ENCODE data around the gene PIAS1.
"Not testable (repeated sequence)": the region's sequence is repeated elsewhere in the genome, so short reads cannot be mapped to it uniquely, and the experiment has no call there.

Gene PIAS1

DNA sequence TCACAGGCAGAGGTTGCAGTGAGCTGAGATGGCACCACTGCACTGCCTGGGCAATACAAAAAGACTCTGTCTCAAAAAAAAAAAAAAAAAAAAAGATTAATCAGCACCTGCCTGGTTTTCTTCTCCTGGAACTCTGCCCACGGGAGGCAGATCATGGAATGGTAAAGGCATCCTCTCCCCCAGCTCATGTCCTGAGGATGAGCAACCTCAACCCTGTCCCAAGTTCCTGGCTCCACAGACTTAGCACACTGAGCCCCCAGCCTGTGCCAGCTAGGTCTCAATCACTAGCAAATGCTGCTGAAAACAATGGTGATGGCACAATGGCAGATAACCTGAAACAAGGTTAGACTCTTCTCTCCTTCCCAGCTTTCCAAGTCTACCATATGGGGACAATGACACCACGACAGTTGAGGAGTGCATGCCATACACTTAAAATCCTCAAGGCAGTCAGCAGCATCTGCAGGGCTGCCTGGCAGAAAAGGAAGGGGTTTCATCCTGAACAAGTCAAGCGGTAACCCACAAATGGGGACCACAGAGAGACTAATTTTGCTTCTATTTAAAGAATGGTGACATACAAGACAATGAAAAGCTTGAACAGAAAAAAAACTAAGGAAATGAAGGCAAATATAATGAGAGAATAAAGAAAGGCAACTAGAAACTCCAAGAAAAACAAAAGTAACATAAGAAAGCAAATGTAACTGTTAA is 170.6 kb downstream of the PIAS1 start:
- FAIRE-seq (no peak), DNase-seq (ENCODE audit: insufficient read length, low spot score) (no peak)
- TF ChIP-seq CTCF (IDR thresholded peaks at IDR 0.05; ENCODE audit: insufficient read depth, missing control alignments): no peak

- FAIRE-seq; DNase-seq (ENCODE audit: insufficient read length, low spot score): not testable (repeated sequence)
These were observed 171.3 kb downstream of the PIAS1 start for GRCh38 chr15:68225442-68225841.

GRCh38 chr15:68227643-68228142 is 173.6 kb downstream of the PIAS1 start:
- DNase-seq (ENCODE audit: insufficient read length, low spot score) (no peak), FAIRE-seq (no peak)
- no peak for TF ChIP-seq CTCF (IDR thresholded peaks at IDR 0.05; ENCODE audit: insufficient read depth, missing control alignments)

DNA sequence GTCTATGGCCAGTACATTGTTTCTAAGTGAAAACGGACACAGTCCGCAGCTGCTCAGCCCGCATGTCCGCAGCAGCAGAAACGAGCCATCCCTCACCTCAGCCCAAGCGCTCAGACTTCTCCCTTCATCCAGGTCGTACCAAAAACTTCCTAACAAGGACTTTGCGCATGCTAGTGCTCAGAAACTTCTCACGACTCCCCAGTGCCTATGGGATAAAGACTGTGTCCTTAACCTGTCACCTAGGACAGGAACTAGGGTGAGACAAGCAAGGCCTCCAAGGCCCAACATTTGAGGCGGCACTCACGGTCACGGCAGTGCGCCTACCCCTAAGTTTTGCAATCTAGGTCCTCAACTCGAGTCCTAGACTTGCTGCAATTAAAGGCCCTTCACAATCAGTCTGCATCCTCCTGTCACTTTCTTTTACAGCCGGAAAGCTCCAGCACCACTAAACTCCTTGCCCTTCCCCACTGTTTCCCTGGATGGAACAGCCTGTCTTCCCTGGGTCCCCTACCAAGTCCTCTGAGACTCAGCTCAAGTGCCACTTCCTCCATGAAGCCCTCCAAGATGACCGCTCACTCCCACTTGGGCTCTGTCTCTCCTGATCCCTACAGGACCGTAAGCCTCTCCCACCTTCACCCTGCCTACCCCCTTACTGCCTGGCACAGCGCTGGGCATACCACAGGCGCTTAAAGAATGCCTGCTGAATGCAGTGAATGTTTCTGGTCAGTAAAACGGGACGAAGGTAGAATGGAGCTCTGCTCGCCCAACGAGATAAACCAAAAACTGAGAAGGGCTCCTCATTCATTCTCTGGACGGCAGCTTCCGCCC is 174.2 kb downstream of the PIAS1 start:
- FAIRE-seq (no peak), DNase-seq (ENCODE audit: insufficient read length, low spot score) (no peak)
- no peak for TF ChIP-seq CTCF (IDR thresholded peaks at IDR 0.05; ENCODE audit: insufficient read depth, missing control alignments)

GRCh38 chr15:68228971-68229385 is 174.9 kb downstream of the PIAS1 start:
- TF ChIP-seq CTCF (IDR thresholded peaks at IDR 0.05; ENCODE audit: insufficient read depth, missing control alignments): no peak
- DNase-seq (ENCODE audit: insufficient read length, low spot score) (no peak), FAIRE-seq (no peak)

DNA sequence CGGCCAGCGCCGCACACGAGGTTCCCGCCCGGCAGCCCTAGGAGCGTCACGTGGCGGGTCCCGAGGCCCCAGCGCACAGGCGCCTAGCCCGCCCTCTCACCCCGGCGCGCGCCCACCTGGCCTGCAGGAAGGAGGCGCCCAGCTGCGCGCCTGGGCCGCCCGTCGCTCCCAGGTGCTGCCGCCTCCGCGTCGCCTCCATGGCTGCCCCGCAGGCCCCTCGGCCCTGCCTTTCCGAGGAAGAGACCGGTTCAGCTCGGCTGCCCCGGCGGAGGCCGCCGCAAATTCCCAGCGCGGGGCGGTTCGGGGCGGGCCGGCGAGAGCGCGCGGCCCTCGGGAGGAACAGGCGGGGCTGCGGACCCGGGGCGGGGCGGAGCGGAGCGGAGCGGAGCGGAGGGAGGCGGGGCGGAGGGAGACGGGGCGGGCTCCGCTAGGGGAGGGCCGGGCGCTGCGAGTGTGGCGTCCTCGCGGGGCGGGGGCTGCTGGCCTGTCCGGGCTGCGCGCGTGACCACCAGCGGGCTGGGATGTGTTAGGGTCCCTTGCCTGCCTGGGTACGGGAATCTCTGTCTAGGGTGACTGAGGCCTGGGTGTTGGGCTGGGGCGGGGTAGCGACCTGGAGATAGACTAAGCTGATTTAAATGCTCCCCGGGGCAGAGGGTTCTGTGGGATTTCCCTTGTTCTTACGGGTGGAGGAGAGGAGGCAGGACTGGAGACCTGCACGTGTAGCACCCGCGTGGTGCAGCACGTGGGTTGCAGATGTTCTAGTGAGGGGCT is 175.5 kb downstream of the PIAS1 start, which contains the start of gene CLN6:
CLN6 (minus strand) TSS at position 343 of the 771 bp plus-strand sequence; CDS start at position 199, 144 bp downstream.
- DNase-seq (ENCODE audit: insufficient read length, low spot score) (no peak), FAIRE-seq (no peak)
- no peak for TF ChIP-seq CTCF (IDR thresholded peaks at IDR 0.05; ENCODE audit: insufficient read depth, missing control alignments)

All from D721Med (cell line).